ENCODE data around the gene FKTN. TPM values are rescaled to one million over a fixed set of nuclear protein-coding genes. Genes with fewer than 3 reads are reported as not detected.

Gene FKTN
- 21.3 and 32.5 TPM in 2 replicates for total RNA-seq

GRCh38 chr9:105557804-105558610 is at the start of gene FKTN:
Gene FKTN, plus strand, starts transcription at chr9:105558131. Its CDS starts 16,902 bp downstream, at chr9:105575033.

GRCh38 chr9:105662184-105663104 is 104.5 kb downstream of the FKTN start, which contains the start of gene TAL2:
Gene TAL2, plus strand, starts transcription at chr9:105662457. Its CDS starts 40 bp downstream, at chr9:105662497.

Other genes with a start within 250 kb of the FKTN start
- gene FSD1L, start 110.1 kb upstream of the FKTN start, total RNA-seq, result 4.5 and 5.1 TPM in 2 replicates
- gene TAL2, start 104.3 kb downstream of the FKTN start, total RNA-seq, result 0.26 TPM in 1 of 2 replicates, not detected in the other
- 10.9 and 11.1 TPM in 2 replicates for gene TMEM38B, start 136.4 kb downstream of the FKTN start, total RNA-seq